Large intestine (tissue), 3 donors: ENCODE measurements around the gene TGM3. TPM values are rescaled to one million over a fixed set of nuclear protein-coding genes. Genes with fewer than 3 reads are reported as not detected.

Experiments
- DNase-seq, 2 donors: peaks; one replicate each; pipeline versions ENCODE4 v3.0.0 to v3.0.0-alpha.2; 2013
- H3K27ac ChIP-seq: one replicate; pipeline ENCODE4 v1.5.1; 2013; ENCODE audit warnings: low read length
- H3K27me3 ChIP-seq: 2 replicates; pipeline ENCODE4 v1.6.1; 2013; ENCODE audit warnings: low read length; ENCODE audit not compliant: control insufficient read depth, insufficient read depth
- H3K36me3 ChIP-seq: 2 replicates; pipeline ENCODE4 v1.6.1; 2013; ENCODE audit warnings: low read length; ENCODE audit not compliant: control insufficient read depth, insufficient read depth
- H3K4me1 ChIP-seq: one replicate; pipeline ENCODE4 v1.6.1; 2013; ENCODE audit warnings: low read length; ENCODE audit not compliant: control insufficient read depth, insufficient read depth
- H3K4me3 ChIP-seq: one replicate; pipeline ENCODE4 v1.5.1; 2013; ENCODE audit warnings: low read length
- H3K9me3 ChIP-seq: one replicate; pipeline ENCODE4 v1.6.1; 2013; ENCODE audit warnings: mild to moderate bottlenecking, low read depth, low read length, moderate library complexity; ENCODE audit not compliant: control insufficient read depth
- WGBS: methylation state at CpG from one replicate; pipeline ENCODE4 v1.1.5; 2013; ENCODE audit warnings: low lambda C conversion rate; ENCODE audit not compliant: insufficient coverage; 5-methylcytosine and 5-hydroxymethylcytosine counted together
- polyA plus RNA-seq: library from polyadenylated mRNA; unstranded; fragments of 120-200 nt; gene quantifications from one replicate; pipeline ENCODE4 v1.2.1, GENCODE V29; 2013

Gene TGM3
- polyA plus RNA-seq, 1 donor, result 0.25 TPM

DNA sequence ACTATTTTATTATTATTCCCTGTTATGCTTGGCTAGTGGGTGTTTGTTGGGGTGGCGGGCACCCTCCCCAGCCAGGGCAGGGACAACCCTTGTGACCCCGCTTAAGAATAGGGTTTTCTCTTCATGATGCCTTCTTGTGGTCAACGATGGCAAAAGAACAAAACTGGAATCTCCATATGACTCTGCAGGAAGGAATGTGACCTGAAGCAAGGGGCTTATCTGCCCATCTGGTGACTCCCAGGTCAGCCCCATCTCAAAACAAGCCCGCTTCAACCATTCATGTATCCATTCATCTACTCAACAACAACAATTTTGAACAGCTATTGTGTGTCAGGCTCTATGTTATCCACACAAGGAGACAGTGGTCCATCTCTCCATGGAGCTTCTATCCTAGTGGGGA, 54.0 kb downstream of the TGM3 start:
- no peaks in the 10 kb centered on the region for H3K36me3 ChIP-seq
- H3K4me1 ChIP-seq, result no peaks in the 10 kb centered on the region
- no peak overlapping the region for H3K27ac ChIP-seq
- H3K9me3 ChIP-seq, result no peaks in the 10 kb centered on the region
- no peak overlapping the region for H3K4me3 ChIP-seq
- no peak for DNase-seq
- H3K27me3 ChIP-seq, result peaks cover 4% of the 10 kb centered on the region
- no CpG with 5 or more reads among the region's 4 CpGs for WGBS

DNA sequence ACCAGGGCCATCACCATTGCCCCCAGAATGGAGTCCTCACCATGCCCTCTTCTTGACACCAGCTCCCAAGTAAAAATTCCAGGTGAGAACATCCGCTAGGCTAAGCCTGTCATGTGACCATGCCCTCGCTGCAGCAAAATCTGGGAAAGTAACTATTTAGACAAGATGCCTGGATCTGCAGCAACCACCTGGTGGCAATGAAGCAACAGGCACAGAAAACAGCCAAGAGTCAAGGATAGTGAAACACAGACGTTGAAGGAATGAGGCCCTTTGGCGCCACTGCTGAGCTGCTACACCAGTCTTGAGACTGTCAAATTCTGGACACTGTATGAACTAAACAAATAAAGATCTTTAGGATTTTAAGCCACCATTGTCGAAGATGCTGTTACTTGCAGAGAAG, 54.8 kb downstream of the TGM3 start:
- Histone ChIP-seq H3K27ac (no peak overlapping the region), H3K4me3 (no peak overlapping the region), H3K4me1 (no peaks in the 10 kb centered on the region), H3K36me3 (no peaks in the 10 kb centered on the region), H3K9me3 (no peaks in the 10 kb centered on the region), H3K27me3 (peaks cover 4% of the 10 kb centered on the region)
- 100% methylated on average over 1 of the region's 5 CpGs for WGBS
- DNase-seq, result no peak

DNA sequence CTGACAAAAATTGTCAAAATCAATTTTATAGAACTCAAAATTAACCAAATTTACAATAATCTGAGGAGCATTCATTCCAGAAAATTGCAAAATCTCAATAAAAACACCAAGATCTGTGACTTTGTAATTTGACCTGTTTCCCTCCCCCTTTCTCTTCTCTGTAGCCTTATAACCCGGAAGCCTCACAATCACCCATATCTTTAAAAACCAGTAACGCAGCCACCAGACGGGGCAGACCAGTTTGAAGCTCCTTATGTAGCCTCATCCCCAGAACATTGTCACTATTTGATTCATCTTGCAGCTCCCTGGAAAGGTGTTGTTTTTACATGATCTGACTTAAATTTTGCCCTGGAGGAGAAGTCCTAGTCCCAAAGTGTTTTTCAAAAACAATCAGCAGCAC, 57.4 kb downstream of the TGM3 start:
- Histone ChIP-seq H3K9me3 (no peaks in the 10 kb centered on the region), H3K27me3 (peaks cover 7% of the 10 kb centered on the region), H3K4me3 (no peak overlapping the region), H3K36me3 (no peaks in the 10 kb centered on the region), H3K27ac (no peak overlapping the region), H3K4me1 (no peaks in the 10 kb centered on the region)
- no peak for DNase-seq
- WGBS, result no CpG with 5 or more reads among the region's 3 CpGs

DNA sequence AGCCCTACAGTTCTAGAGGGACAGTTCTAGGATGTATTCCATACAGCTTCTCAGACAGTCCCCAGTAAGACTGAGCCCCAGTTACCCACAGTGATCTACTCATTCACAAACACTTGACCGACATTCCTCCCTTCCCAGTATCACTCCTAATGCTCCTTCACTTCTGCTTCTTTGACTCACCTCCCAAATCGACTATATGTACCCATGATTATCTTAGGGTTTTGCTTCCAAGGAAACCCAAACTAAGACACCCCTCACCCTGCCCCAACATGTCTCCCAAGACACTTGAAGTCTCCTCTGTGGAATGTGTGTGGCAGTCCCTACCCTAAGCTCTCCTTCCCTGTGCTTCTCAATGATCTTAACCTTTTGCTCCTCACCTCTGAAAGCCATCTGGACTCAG, 61.3 kb downstream of the TGM3 start:
- no peak for DNase-seq
- Histone ChIP-seq H3K4me1 (no peaks in the 10 kb centered on the region), H3K36me3 (no peaks in the 10 kb centered on the region), H3K4me3 (no peak overlapping the region), H3K27me3 (peaks cover 5% of the 10 kb centered on the region), H3K27ac (no peak overlapping the region), H3K9me3 (peaks cover 4% of the 10 kb centered on the region)
- no CpG with 5 or more reads among the region's 2 CpGs for WGBS

GRCh38 chr20:2358006-2358405, 62.2 kb downstream of the TGM3 start:
- Histone ChIP-seq H3K36me3 (no peaks in the 10 kb centered on the region), H3K27ac (no peak overlapping the region), H3K9me3 (peaks cover 4% of the 10 kb centered on the region), H3K4me3 (no peak overlapping the region), H3K4me1 (no peaks in the 10 kb centered on the region), H3K27me3 (peaks cover 5% of the 10 kb centered on the region)
- WGBS, result no CpG with 5 or more reads among the region's 3 CpGs
- DNase-seq, result no peak

GRCh38 chr20:2361035-2361593, 65.3 kb downstream of the TGM3 start:
- H3K36me3 ChIP-seq, result no peaks in the 10 kb centered on the region
- no peak overlapping the region for H3K27ac ChIP-seq
- no peaks in the 10 kb centered on the region for H3K4me1 ChIP-seq
- H3K27me3 ChIP-seq, result peaks cover 3% of the 10 kb centered on the region
- H3K9me3 ChIP-seq, result peaks cover 4% of the 10 kb centered on the region
- DNase-seq, result no peak
- no peak overlapping the region for H3K4me3 ChIP-seq

DNA sequence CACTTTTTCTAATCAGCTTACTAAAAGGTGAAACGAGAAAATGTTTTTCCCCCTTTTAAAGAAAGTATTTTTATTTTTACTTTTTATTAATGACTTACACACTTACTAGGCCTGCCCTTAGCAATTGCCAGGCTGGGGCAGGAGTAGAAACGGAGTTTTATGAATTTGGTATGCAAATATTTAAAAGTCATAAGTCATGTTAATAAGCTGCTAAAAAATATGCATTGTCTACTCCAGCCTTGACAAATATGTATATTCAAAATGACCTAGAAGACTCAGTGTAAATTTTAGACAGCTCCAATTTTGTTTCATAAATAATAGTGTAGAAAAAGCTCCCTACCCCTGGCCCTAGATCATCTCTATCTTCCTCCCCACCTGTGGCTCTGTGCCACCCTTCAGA, 67.4 kb downstream of the TGM3 start:
- no peak for DNase-seq
- Histone ChIP-seq H3K27ac (no peak overlapping the region), H3K27me3 (no peaks in the 10 kb centered on the region), H3K4me1 (no peaks in the 10 kb centered on the region), H3K36me3 (no peaks in the 10 kb centered on the region), H3K9me3 (peaks cover 4% of the 10 kb centered on the region), H3K4me3 (no peak overlapping the region)
- 100% methylated on average over 2 of the region's 2 CpGs for WGBS

DNA sequence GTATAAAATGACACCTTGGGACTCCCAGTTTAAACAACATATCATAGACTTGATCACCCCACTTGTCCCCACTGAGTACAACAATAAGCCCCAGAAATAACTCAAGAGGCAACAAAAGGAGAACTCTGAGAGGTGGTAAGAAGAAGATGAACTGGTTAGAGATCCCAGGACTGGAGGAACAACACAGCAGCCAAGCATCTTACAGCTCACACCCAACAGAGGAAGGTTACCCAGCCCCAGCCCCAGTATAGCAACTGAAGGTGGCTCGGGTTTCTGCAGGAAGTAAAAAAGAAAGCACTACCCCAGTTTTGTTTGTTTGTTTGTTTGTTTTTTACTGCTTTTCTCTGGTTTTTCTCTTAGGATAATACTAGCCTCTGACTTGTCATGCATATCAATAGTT, 67.8 kb downstream of the TGM3 start:
- peaks cover 4% of the 10 kb centered on the region for H3K9me3 ChIP-seq
- no peaks in the 10 kb centered on the region for H3K27me3 ChIP-seq
- no peaks in the 10 kb centered on the region for H3K36me3 ChIP-seq
- DNase-seq, result no peak
- WGBS, result 100% methylated on average over 1 of the region's 1 CpG
- no peak overlapping the region for H3K4me3 ChIP-seq
- H3K4me1 ChIP-seq, result no peaks in the 10 kb centered on the region
- H3K27ac ChIP-seq, result no peak overlapping the region

DNA sequence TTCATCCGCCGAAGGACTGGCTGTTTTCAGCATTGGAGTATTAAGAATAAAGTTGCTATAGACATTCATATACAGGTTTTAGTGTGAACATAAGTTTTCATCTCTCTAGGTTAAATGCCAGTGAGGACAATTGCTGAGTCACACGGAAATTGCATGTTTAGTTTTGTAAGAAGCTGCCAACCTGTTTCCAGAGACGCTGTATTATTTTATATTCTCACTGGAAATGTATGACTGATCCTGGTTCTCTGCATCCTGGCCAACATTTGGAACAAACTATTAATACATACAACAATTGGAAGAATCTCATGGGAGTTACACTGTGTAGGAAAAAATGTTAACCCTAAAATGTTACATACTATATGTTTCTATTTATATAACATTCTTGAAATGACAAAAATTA, 68.2 kb downstream of the TGM3 start:
- no peak overlapping the region for H3K27ac ChIP-seq
- WGBS, result no CpG with 5 or more reads among the region's 4 CpGs
- no peaks in the 10 kb centered on the region for H3K36me3 ChIP-seq
- no peak for DNase-seq
- no peak overlapping the region for H3K4me3 ChIP-seq
- H3K4me1 ChIP-seq, result no peaks in the 10 kb centered on the region
- no peaks in the 10 kb centered on the region for H3K27me3 ChIP-seq
- H3K9me3 ChIP-seq, result peaks cover 4% of the 10 kb centered on the region

DNA sequence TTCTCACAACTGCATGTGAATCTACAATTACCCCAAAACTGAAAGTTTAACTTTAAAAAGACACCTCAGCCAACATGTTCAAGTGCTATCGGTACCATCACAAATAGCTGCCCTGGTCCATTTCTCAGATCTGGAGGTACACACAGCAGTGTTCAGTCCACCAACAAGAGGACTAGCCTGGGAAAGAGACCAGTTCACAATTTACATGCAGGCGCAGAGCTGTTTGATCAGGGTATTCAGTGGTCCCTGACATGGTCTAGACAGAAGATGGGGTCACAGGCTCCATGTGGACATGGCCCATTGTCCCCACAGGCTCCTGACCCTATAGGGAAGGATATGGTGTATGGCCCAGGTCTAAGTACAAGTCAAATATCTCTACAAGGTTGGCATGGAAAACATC, 69.3 kb downstream of the TGM3 start:
- peaks cover 4% of the 10 kb centered on the region for H3K9me3 ChIP-seq
- H3K36me3 ChIP-seq, result no peaks in the 10 kb centered on the region
- H3K4me1 ChIP-seq, result no peaks in the 10 kb centered on the region
- peaks cover 3% of the 10 kb centered on the region for H3K27me3 ChIP-seq
- 100% methylated on average over 1 of the region's 2 CpGs for WGBS
- H3K27ac ChIP-seq, result no peak overlapping the region
- H3K4me3 ChIP-seq, result no peak overlapping the region
- no peak for DNase-seq

GRCh38 chr20:2365666-2366065, 69.9 kb downstream of the TGM3 start:
- H3K9me3 ChIP-seq, result peaks cover 4% of the 10 kb centered on the region
- H3K27ac ChIP-seq, result no peak overlapping the region
- peaks cover 7% of the 10 kb centered on the region for H3K27me3 ChIP-seq
- H3K4me3 ChIP-seq, result no peak overlapping the region
- no CpG with 5 or more reads among the region's 3 CpGs for WGBS
- H3K36me3 ChIP-seq, result no peaks in the 10 kb centered on the region
- no peak for DNase-seq
- H3K4me1 ChIP-seq, result no peaks in the 10 kb centered on the region
